Kidney tubule cell (primary cell): ENCODE measurements around the gene TSNAX.
A peak's percentile ranks its signal among the peaks of the same experiment; 100 is the strongest.
"Not testable (repeated sequence)": the region's sequence is repeated elsewhere in the genome, so short reads cannot be mapped to it uniquely, and the experiment has no call there.

ENCODE experiments used
- DNase-seq: peaks from one replicate; pipeline ENCODE4 v3.0.0-alpha.2; 2018; ENCODE audit warnings: low spot score

Gene TSNAX

GRCh38 chr1:231561647-231562383 lies 33.3 kb downstream of the TSNAX start:
- DNase-seq: no peak

GRCh38 chr1:231563247-231563646 lies 34.8 kb downstream of the TSNAX start:
- DNase-seq: peak; percentile 21

- no peak for DNase-seq
Observed at GRCh38 chr1:231564373-231564772, 35.9 kb downstream of the TSNAX start.

- no peak for DNase-seq
Observed at GRCh38 chr1:231566496-231566895, 38.0 kb downstream of the TSNAX start.

GRCh38 chr1:231570262-231570661 lies 41.8 kb downstream of the TSNAX start:
- DNase-seq: not testable (repeated sequence)

- no peak for DNase-seq
Observed at GRCh38 chr1:231571904-231572303, 43.4 kb downstream of the TSNAX start.

- no peak for DNase-seq
Observed at GRCh38 chr1:231575472-231575871, 47.0 kb downstream of the TSNAX start.

GRCh38 chr1:231576804-231577718 lies 48.6 kb downstream of the TSNAX start:
- DNase-seq: no peak

- no peak for DNase-seq
Observed at GRCh38 chr1:231580874-231581273, 52.4 kb downstream of the TSNAX start.

- no peak for DNase-seq
Observed at GRCh38 chr1:231581859-231582258, 53.4 kb downstream of the TSNAX start.

GRCh38 chr1:231583376-231583775 lies 54.9 kb downstream of the TSNAX start:
- DNase-seq: no peak

GRCh38 chr1:231584117-231584516 lies 55.6 kb downstream of the TSNAX start:
- peak; percentile 63 for DNase-seq

- no peak for DNase-seq
Observed at GRCh38 chr1:231584921-231585320, 56.5 kb downstream of the TSNAX start.

- DNase-seq: peak; percentile 78
Observed at GRCh38 chr1:231590453-231591198, 62.2 kb downstream of the TSNAX start.

GRCh38 chr1:231591466-231591865 lies 63.0 kb downstream of the TSNAX start:
- no peak for DNase-seq

GRCh38 chr1:231592809-231593208 lies 64.3 kb downstream of the TSNAX start:
- no peak for DNase-seq

- DNase-seq: not testable (repeated sequence)
Observed at GRCh38 chr1:231593264-231593663, 64.8 kb downstream of the TSNAX start.

- no peak for DNase-seq
Observed at GRCh38 chr1:231594123-231594522, 65.7 kb downstream of the TSNAX start.

GRCh38 chr1:231594749-231595148 lies 66.3 kb downstream of the TSNAX start:
- DNase-seq: no peak

- DNase-seq: no peak
Observed at GRCh38 chr1:231596337-231596791, 67.9 kb downstream of the TSNAX start.

GRCh38 chr1:231597971-231598370 lies 69.5 kb downstream of the TSNAX start:
- DNase-seq: no peak

- DNase-seq: no peak
Observed at GRCh38 chr1:231600458-231600976, 72.0 kb downstream of the TSNAX start.
